ENCODE measurements around the gene GALNT10. TPM values are rescaled to one million over a fixed set of nuclear protein-coding genes. Genes with fewer than 3 reads are reported as not detected.

GALNT10 gene
- polyA plus RNA-seq, 2 donors: 1.4 to 1.9 TPM

DNA sequence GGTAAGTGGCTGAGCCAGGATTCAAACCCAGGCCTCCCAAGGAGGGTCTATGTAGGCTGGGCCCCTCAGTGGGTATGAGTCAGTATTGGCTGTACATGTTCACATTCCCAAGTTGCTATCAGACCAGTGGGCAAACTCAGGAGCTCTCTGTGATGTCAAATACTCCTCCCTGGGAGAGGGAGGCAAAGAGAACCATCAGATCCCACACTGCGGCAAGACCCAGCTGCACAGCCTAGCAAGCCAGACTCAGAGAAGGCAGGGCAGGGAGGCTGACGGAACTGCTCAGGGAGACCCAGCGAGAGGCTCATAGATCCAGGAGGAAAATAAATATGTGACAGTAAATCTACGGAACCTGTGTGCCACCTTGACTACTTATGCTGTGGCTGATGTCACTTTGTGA, 212.7 kb downstream of the GALNT10 start:
- Histone ChIP-seq H3K27me3 (ENCODE audit: control insufficient read depth in 1 of 2, insufficient read depth in 2 of 2, low read length in 2 of 2) (no peaks in the 10 kb centered on the region), H3K4me3 (ENCODE audit: low read depth in 1 of 2, low read length in 2 of 2) (no peak overlapping the region), H3K4me1 (ENCODE audit: control insufficient read depth in 2 of 2, insufficient read depth in 2 of 2, low read length in 1 of 2) (peaks cover 0 to 3% of the 10 kb centered on the region in 2 donors), H3K27ac (ENCODE audit: low read depth in 2 of 2, low read length in 1 of 2) (no peak overlapping the region), H3K9me3 (ENCODE audit: control insufficient read depth in 2 of 2, insufficient read depth in 1 of 2, low read depth in 1 of 2, low read length in 1 of 2) (no peaks in the 10 kb centered on the region), H3K36me3 (ENCODE audit: control insufficient read depth in 2 of 2, insufficient read depth in 2 of 2, low read length in 1 of 2) (no peaks in the 10 kb centered on the region)
- WGBS, 2 donors: 95 to 97% methylated on average over 4 of the region's 4 CpGs

DNA sequence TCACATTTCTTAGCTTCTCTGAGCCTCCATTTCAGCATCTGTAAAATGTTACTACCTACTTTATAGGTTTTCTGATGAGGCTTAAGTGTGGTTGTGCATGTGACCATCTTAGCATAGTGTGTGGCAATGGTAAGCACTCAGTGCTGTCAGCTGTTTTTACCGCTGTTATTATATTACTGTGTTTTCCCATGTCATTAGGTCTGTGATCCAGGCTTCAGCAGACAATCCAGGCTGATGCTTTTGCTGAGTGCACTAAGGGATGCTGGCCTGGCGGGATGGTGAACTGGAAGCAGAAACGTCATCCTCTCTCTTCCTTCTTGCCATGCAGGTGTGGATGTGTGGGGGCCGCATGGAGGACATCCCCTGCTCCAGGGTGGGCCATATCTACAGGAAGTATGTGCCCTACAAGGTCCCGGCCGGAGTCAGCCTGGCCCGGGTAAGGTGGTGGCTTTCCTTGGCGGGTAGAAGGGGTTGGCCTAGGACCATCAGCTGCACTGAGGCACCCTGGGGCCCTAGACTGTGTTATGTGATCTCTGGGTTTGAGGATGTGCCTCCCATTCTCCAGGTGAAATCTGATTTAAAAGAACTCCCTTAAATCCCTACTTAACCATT, 213.3 kb downstream of the GALNT10 start:
- no peak overlapping the region for H3K4me3 ChIP-seq (ENCODE audit: low read depth in 1 of 2, low read length in 2 of 2)
- WGBS, 2 donors: 91 to 95% methylated on average over 8 of the region's 8 CpGs

DNA sequence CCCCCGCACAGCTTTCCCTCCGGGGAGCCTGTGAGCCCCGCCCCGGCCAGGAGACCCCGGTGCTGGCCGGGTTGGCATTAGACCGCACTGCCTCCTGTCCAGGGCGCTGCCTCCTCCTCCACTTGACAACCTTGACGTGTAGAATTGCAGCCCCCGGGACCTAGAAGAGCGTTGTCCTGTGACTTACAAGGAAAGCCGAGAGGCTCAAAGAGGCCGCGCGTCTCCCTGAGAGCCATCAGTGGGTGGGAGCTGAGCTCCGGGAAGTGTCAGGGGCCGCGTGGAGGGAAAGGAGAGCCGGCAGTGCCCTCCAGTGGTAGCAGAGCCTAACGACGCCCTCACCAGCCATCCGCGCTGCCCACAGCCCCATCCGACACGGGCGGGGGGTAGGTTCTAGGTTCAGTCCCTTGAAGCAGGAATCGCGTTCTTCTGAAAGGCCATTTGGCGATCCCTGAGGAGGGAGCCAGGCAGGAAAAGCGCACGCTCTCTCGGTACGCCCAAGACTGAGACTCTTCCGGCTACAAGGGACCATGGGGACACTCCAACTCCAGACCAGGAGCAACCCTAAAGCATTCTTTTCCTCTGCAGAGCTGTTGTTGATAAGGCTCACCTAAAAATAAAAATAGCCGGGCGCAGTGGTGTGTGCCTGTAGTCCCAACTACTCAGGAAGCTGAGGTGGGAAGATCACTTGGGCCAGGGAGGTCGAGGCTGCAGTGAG, 214.7 kb downstream of the GALNT10 start:
- H3K27me3 ChIP-seq (ENCODE audit: control insufficient read depth in 1 of 2, insufficient read depth in 2 of 2, low read length in 2 of 2): no peaks in the 10 kb centered on the region

More for the DNA sequence above, 213.3 kb downstream of the GALNT10 start:
- Histone ChIP-seq H3K27me3 (ENCODE audit: control insufficient read depth in 1 of 2, insufficient read depth in 2 of 2, low read length in 2 of 2) (no peaks in the 10 kb centered on the region), H3K27ac (ENCODE audit: low read depth in 2 of 2, low read length in 1 of 2) (no peak overlapping the region), H3K4me1 (ENCODE audit: control insufficient read depth in 2 of 2, insufficient read depth in 2 of 2, low read length in 1 of 2) (peaks cover 0 to 3% of the 10 kb centered on the region in 2 donors), H3K36me3 (ENCODE audit: control insufficient read depth in 2 of 2, insufficient read depth in 2 of 2, low read length in 1 of 2) (no peaks in the 10 kb centered on the region), H3K9me3 (ENCODE audit: control insufficient read depth in 2 of 2, insufficient read depth in 1 of 2, low read depth in 1 of 2, low read length in 1 of 2) (no peaks in the 10 kb centered on the region)

DNA sequence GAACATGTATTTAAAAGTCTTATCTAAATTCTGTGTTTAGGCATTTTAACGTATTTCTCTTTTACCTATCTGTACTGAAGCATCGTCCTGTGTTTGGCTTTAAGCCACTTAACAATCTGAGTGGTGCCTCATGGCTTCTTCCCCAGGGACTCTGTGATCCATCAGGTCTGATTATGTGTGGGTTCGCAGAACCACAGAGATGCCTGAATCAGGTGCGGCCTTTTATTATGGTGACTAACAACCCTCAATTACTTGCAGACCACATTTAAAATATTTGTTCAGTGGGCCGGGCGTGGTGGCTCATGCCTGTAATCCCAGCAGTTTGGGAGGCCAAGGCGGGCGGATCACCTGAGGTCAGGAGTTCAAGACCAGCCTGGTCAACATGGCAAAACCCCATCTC, 215.7 kb downstream of the GALNT10 start:
- Histone ChIP-seq H3K9me3 (ENCODE audit: control insufficient read depth in 2 of 2, insufficient read depth in 1 of 2, low read depth in 1 of 2, low read length in 1 of 2) (no peaks in the 10 kb centered on the region), H3K4me1 (ENCODE audit: control insufficient read depth in 2 of 2, insufficient read depth in 2 of 2, low read length in 1 of 2) (peaks cover 0 to 3% of the 10 kb centered on the region in 2 donors), H3K36me3 (ENCODE audit: control insufficient read depth in 2 of 2, insufficient read depth in 2 of 2, low read length in 1 of 2) (peaks cover 0 to under 1% of the 10 kb centered on the region in 2 donors), H3K4me3 (ENCODE audit: low read depth in 1 of 2, low read length in 2 of 2) (no peak overlapping the region), H3K27me3 (ENCODE audit: control insufficient read depth in 1 of 2, insufficient read depth in 2 of 2, low read length in 2 of 2) (no peaks in the 10 kb centered on the region), H3K27ac (ENCODE audit: low read depth in 2 of 2, low read length in 1 of 2) (no peak overlapping the region)
- WGBS, 2 donors: 90 to 92% methylated on average over 7 to 8 of the region's 8 CpGs

More for the DNA sequence above, 214.7 kb downstream of the GALNT10 start:
- no peak overlapping the region for H3K27ac ChIP-seq (ENCODE audit: low read depth in 2 of 2, low read length in 1 of 2)
- H3K9me3 ChIP-seq (ENCODE audit: control insufficient read depth in 2 of 2, insufficient read depth in 1 of 2, low read depth in 1 of 2, low read length in 1 of 2): no peaks in the 10 kb centered on the region
- H3K4me3 ChIP-seq (ENCODE audit: low read depth in 1 of 2, low read length in 2 of 2): peak overlapping the region in 1 of 2 donors; percentile 6
- WGBS, 2 donors: 7 to 10% methylated on average over 37 of the region's 37 CpGs
- no peaks in the 10 kb centered on the region for H3K36me3 ChIP-seq (ENCODE audit: control insufficient read depth in 2 of 2, insufficient read depth in 2 of 2, low read length in 1 of 2)
- H3K4me1 ChIP-seq (ENCODE audit: control insufficient read depth in 2 of 2, insufficient read depth in 2 of 2, low read length in 1 of 2): peaks cover 0 to 3% of the 10 kb centered on the region in 2 donors

DNA sequence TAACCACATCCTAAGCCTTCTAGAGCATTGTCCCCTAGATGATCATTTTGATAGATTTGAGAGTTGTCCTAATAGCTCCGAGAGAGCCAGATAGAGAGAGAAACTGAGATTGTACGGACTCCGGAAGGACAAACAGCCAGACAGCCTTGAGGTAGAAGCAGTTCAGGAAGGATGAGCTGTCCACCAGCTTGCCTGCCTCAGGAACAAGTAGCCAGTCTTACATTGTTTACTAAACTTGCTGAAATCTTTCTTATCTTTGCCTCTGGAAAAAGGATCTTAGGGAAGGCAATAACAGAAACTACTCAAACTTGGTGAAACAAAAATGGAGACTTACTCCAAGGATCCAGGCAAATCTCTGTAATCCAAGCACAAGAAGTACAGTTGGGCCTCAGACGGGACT, 216.3 kb downstream of the GALNT10 start:
- H3K9me3 ChIP-seq (ENCODE audit: control insufficient read depth in 2 of 2, insufficient read depth in 1 of 2, low read depth in 1 of 2, low read length in 1 of 2): no peaks in the 10 kb centered on the region
- peaks cover 0 to 3% of the 10 kb centered on the region in 2 donors for H3K4me1 ChIP-seq (ENCODE audit: control insufficient read depth in 2 of 2, insufficient read depth in 2 of 2, low read length in 1 of 2)
- H3K27me3 ChIP-seq (ENCODE audit: control insufficient read depth in 1 of 2, insufficient read depth in 2 of 2, low read length in 2 of 2): no peaks in the 10 kb centered on the region
- WGBS, 2 donors: 95% methylated on average over 4 of the region's 4 CpGs
- no peak overlapping the region for H3K27ac ChIP-seq (ENCODE audit: low read depth in 2 of 2, low read length in 1 of 2)
- H3K36me3 ChIP-seq (ENCODE audit: control insufficient read depth in 2 of 2, insufficient read depth in 2 of 2, low read length in 1 of 2): peaks cover 0 to 3% of the 10 kb centered on the region in 2 donors
- no peak overlapping the region for H3K4me3 ChIP-seq (ENCODE audit: low read depth in 1 of 2, low read length in 2 of 2)

DNA sequence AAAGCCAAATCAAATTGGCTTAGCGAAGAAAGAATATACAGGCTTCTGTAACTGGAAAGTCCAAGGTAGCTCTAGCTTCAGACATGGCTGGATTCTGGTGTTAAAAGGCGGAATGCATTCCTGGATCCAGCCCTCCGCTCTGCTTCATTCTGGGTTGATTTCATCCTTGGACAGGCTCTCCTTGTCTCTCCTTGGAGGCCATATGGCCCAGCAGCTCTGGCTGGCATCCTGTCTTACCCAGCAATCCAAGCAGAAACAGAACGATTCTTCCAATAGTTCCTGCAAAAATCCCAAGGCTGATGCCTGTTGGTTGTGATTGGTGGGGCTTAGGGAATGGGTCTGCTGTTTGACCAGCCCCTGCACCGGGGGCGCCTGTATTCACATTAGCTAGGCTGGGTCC, 218.3 kb downstream of the GALNT10 start:
- Histone ChIP-seq H3K4me1 (ENCODE audit: control insufficient read depth in 2 of 2, insufficient read depth in 2 of 2, low read length in 1 of 2) (peaks cover 0 to 3% of the 10 kb centered on the region in 2 donors), H3K27ac (ENCODE audit: low read depth in 2 of 2, low read length in 1 of 2) (no peak overlapping the region), H3K4me3 (ENCODE audit: low read depth in 1 of 2, low read length in 2 of 2) (no peak overlapping the region), H3K36me3 (ENCODE audit: control insufficient read depth in 2 of 2, insufficient read depth in 2 of 2, low read length in 1 of 2) (peaks cover 0 to 8% of the 10 kb centered on the region in 2 donors), H3K9me3 (ENCODE audit: control insufficient read depth in 2 of 2, insufficient read depth in 1 of 2, low read depth in 1 of 2, low read length in 1 of 2) (no peaks in the 10 kb centered on the region), H3K27me3 (ENCODE audit: control insufficient read depth in 1 of 2, insufficient read depth in 2 of 2, low read length in 2 of 2) (no peaks in the 10 kb centered on the region)
- WGBS, 2 donors: 91 to 92% methylated on average over 6 of the region's 6 CpGs

DNA sequence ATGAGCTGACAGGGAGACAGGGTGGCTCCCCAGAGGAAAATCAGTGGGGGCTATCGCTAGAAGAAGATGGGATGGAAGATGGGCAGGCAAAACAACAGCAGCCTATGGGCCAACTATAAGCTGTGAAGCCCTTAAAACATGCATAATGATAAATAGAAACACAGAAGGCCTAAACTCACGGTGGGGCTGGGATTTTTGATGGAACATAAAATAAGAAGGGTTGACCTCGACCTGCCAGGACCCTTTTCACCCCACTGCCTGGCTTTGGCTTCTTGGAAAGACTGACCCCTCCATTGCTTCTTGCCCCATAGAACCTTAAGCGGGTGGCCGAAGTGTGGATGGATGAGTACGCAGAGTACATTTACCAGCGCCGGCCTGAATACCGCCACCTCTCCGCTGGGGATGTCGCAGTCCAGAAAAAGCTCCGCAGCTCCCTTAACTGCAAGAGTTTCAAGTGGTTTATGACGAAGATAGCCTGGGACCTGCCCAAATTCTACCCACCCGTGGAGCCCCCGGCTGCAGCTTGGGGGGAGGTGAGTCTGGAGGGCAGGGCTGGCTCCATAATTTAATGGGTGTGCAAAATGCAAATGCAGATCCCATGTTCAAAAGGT, 218.8 kb downstream of the GALNT10 start:
- Histone ChIP-seq H3K4me3 (ENCODE audit: low read depth in 1 of 2, low read length in 2 of 2) (no peak overlapping the region), H3K27me3 (ENCODE audit: control insufficient read depth in 1 of 2, insufficient read depth in 2 of 2, low read length in 2 of 2) (no peaks in the 10 kb centered on the region), H3K4me1 (ENCODE audit: control insufficient read depth in 2 of 2, insufficient read depth in 2 of 2, low read length in 1 of 2) (peaks cover 0 to 3% of the 10 kb centered on the region in 2 donors), H3K27ac (ENCODE audit: low read depth in 2 of 2, low read length in 1 of 2) (no peak overlapping the region), H3K9me3 (ENCODE audit: control insufficient read depth in 2 of 2, insufficient read depth in 1 of 2, low read depth in 1 of 2, low read length in 1 of 2) (no peaks in the 10 kb centered on the region), H3K36me3 (ENCODE audit: control insufficient read depth in 2 of 2, insufficient read depth in 2 of 2, low read length in 1 of 2) (peaks cover 0 to 8% of the 10 kb centered on the region in 2 donors)
- 94% methylated on average over 15 of the region's 15 CpGs for WGBS, 2 donors

DNA sequence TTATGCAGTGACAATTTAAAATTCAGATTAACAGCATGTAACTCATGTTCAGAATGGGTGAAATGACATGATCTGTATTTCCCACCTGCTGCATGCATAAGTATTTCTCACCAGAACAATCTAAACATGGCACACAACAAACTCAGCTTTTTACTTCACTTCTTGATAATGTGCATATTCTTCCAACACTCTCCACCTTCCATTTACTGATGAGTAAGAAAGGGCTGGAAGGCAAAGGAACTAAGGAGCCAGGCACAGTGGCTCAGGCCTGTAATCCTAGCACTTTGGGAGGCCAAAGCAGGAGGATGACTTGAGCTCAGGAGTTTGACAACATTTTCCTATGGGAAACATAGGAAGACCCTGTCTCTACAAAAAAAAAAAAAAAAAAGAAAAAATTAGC, 219.5 kb downstream of the GALNT10 start:
- no peaks in the 10 kb centered on the region for H3K9me3 ChIP-seq (ENCODE audit: control insufficient read depth in 2 of 2, insufficient read depth in 1 of 2, low read depth in 1 of 2, low read length in 1 of 2)
- H3K4me1 ChIP-seq (ENCODE audit: control insufficient read depth in 2 of 2, insufficient read depth in 2 of 2, low read length in 1 of 2): peaks cover 0 to 3% of the 10 kb centered on the region in 2 donors
- H3K27me3 ChIP-seq (ENCODE audit: control insufficient read depth in 1 of 2, insufficient read depth in 2 of 2, low read length in 2 of 2): no peaks in the 10 kb centered on the region
- H3K27ac ChIP-seq (ENCODE audit: low read depth in 2 of 2, low read length in 1 of 2): no peak overlapping the region
- H3K36me3 ChIP-seq (ENCODE audit: control insufficient read depth in 2 of 2, insufficient read depth in 2 of 2, low read length in 1 of 2): peaks cover 0 to 8% of the 10 kb centered on the region in 2 donors
- no peak overlapping the region for H3K4me3 ChIP-seq (ENCODE audit: low read depth in 1 of 2, low read length in 2 of 2)

DNA sequence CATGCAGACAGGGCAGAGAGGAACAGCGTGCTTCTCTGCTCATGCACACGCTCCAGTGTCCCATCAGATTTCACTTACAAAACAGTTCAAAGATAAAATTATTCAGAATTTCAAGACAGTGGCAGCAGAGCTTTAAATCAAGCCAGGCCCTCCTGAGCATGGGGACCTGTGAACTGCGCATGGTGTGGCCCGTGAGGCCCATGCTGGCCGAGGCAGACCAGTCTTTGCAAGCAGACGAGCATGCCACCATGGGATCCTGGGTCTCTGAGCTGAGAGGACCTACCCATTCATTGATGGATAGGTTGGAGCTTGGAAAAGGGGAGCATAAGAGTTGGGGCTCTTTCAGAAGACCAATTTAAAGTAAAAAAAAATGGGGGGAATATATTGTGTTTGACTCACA, 220.3 kb downstream of the GALNT10 start:
- Histone ChIP-seq H3K9me3 (ENCODE audit: control insufficient read depth in 2 of 2, insufficient read depth in 1 of 2, low read depth in 1 of 2, low read length in 1 of 2) (no peaks in the 10 kb centered on the region), H3K27me3 (ENCODE audit: control insufficient read depth in 1 of 2, insufficient read depth in 2 of 2, low read length in 2 of 2) (no peaks in the 10 kb centered on the region), H3K4me1 (ENCODE audit: control insufficient read depth in 2 of 2, insufficient read depth in 2 of 2, low read length in 1 of 2) (no peaks in the 10 kb centered on the region), H3K27ac (ENCODE audit: low read depth in 2 of 2, low read length in 1 of 2) (no peak overlapping the region), H3K4me3 (ENCODE audit: low read depth in 1 of 2, low read length in 2 of 2) (no peak overlapping the region), H3K36me3 (ENCODE audit: control insufficient read depth in 2 of 2, insufficient read depth in 2 of 2, low read length in 1 of 2) (peaks cover 0 to 8% of the 10 kb centered on the region in 2 donors)
- 80 to 87% methylated on average over 6 of the region's 6 CpGs for WGBS, 2 donors

Data from esophagus (tissue), 2 donors.